Stimulated activated CD8-positive, alpha-beta memory T cell treated with anti-CD3 and anti-CD28 coated beads, Interleukin-12 subunit alpha, Interleukin-12 subunit beta, amount 100 ng/mL, for 24 hours (primary cell): ENCODE measurements around the gene SLC28A1.
"Not testable (repeated sequence)": the region's sequence is repeated elsewhere in the genome, so short reads cannot be mapped to it uniquely, and the experiment has no call there.

Source experiments
- DNase-seq: peaks from one replicate; pipeline ENCODE4 v3.0.0-alpha.2; 2020; ENCODE audit errors: extremely low read depth

Gene SLC28A1

GRCh38 chr15:84910928-84911623, 26.6 kb downstream of the SLC28A1 start:
- DNase-seq = no peak

- DNase-seq = no peak
Observed at GRCh38 chr15:84911879-84912660, 27.6 kb downstream of the SLC28A1 start.

GRCh38 chr15:84913360-84913723, 28.9 kb downstream of the SLC28A1 start:
- no peak for DNase-seq

GRCh38 chr15:84914351-84914750, 29.9 kb downstream of the SLC28A1 start:
- no peak for DNase-seq

GRCh38 chr15:84914909-84915605, 30.6 kb downstream of the SLC28A1 start:
- DNase-seq = no peak

GRCh38 chr15:84915606-84915958, 31.1 kb downstream of the SLC28A1 start:
- no peak for DNase-seq

GRCh38 chr15:84917452-84917851, 33.0 kb downstream of the SLC28A1 start:
- DNase-seq = no peak

- DNase-seq = no peak
Observed at GRCh38 chr15:84919106-84919667, 34.7 kb downstream of the SLC28A1 start.

GRCh38 chr15:84921121-84921520, 36.7 kb downstream of the SLC28A1 start:
- no peak for DNase-seq

- no peak for DNase-seq
Observed at GRCh38 chr15:84922530-84922929, 38.1 kb downstream of the SLC28A1 start.

GRCh38 chr15:84924077-84924731, 39.7 kb downstream of the SLC28A1 start:
- DNase-seq = no peak

- not testable (repeated sequence) for DNase-seq
Observed at GRCh38 chr15:84924821-84925569, 40.5 kb downstream of the SLC28A1 start.

GRCh38 chr15:84925906-84926305, 41.4 kb downstream of the SLC28A1 start:
- no peak for DNase-seq

GRCh38 chr15:84926491-84927230, 42.2 kb downstream of the SLC28A1 start:
- DNase-seq = no peak

GRCh38 chr15:84928843-84929168, 44.3 kb downstream of the SLC28A1 start:
- no peak for DNase-seq

- no peak for DNase-seq
Observed at GRCh38 chr15:84929795-84930603, 45.5 kb downstream of the SLC28A1 start.

- no peak for DNase-seq
Observed at GRCh38 chr15:84934942-84935729, 50.7 kb downstream of the SLC28A1 start.

GRCh38 chr15:84937144-84937543, 52.7 kb downstream of the SLC28A1 start:
- DNase-seq = no peak

- no peak for DNase-seq
Observed at GRCh38 chr15:84938726-84939125, 54.3 kb downstream of the SLC28A1 start.
